Fibroblast of pulmonary artery (primary cell): ENCODE measurements around the gene SPACA6.

Source experiments
- DNase-seq: peaks from one replicate; pipeline ENCODE4 v3.0.0-alpha.2; 2010; ENCODE audit warnings: low read depth
- H3K4me3 ChIP-seq: replicated peaks from 2 replicates; pipeline ENCODE4 v1.5.1; 2011; ENCODE audit warnings: low read depth, mild to moderate bottlenecking, control low read depth, low read length, moderate library complexity
- CTCF ChIP-seq: IDR thresholded peaks from 2 replicates; pipeline ENCODE4 v1.5.1; 2011; ENCODE audit warnings: mild to moderate bottlenecking, control low read depth, low read length, inconsistent platforms; ENCODE audit errors: missing control alignments

SPACA6 gene

DNA sequence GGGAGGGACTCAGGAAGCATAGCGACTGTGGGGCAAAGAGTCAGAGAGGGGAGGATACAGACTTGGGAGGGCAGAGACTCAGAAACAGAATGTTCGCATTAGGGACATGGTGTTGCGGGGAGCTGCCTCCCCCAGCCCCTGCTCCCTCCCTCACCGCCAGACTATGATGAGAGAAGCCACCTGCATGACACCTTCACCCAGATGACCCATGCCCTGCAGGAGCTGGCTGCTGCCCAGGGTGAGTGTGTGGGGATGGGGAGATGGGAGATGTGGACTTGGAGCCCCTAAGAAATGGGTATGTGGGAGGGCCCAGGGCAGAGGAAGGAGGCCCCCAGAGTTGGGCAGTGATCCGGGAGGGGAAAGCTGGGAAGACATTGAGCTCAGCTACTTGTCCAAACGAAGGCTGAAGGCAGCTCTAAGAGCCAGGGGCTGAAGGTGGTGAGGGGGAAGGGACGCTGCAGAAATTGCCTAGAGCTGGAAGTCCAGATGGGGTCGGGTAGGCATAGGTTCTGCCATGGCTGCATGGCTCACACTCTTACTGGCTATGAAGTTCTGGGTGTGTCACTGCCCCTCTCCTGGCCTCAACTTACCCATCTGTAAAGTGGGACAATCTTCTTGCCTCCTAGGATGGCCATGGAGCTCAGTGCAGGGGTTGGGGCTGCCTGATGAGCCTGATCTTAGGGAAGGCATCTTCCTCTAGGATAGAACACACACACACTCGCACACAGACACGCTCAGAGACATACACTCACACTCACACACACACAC is 1.4 kb downstream of the SPACA6 start:
- no peak for DNase-seq
- no peak for TF ChIP-seq CTCF
- no peak overlapping the region for H3K4me3 ChIP-seq

GRCh38 chr19:51695088-51695487 is 2.0 kb downstream of the SPACA6 start:
- no peak for DNase-seq
- H3K4me3 ChIP-seq = no peak overlapping the region
- TF ChIP-seq CTCF = no peak

GRCh38 chr19:51695702-51696315 is 2.7 kb downstream of the SPACA6 start:
- H3K4me3 ChIP-seq = no peak overlapping the region
- no peak for TF ChIP-seq CTCF
- DNase-seq = no peak

DNA sequence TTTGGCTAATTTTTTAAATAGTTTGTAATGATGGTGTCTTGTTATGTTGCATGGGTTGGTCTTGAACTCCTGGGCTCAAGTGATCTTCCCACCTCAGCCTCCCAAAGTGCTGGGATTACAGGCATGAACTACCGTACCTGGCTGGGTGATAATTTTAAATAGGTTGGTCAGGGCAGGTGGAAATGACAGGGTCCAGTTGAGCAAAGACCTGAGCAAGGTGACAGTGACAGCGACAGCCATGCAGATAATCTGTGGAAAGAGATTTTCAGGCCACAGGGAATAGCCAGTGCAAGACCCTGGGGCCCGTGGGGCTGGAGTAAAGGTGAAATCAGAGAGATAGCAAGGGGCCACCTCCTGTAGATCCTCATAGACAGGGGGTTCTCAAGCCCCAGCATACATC is 3.5 kb downstream of the SPACA6 start:
- no peak overlapping the region for H3K4me3 ChIP-seq
- DNase-seq = no peak
- TF ChIP-seq CTCF = no peak

- no peak for DNase-seq
- no peak overlapping the region for H3K4me3 ChIP-seq
- TF ChIP-seq CTCF = no peak
These were observed 4.1 kb downstream of the SPACA6 start for GRCh38 chr19:51697169-51697776.

DNA sequence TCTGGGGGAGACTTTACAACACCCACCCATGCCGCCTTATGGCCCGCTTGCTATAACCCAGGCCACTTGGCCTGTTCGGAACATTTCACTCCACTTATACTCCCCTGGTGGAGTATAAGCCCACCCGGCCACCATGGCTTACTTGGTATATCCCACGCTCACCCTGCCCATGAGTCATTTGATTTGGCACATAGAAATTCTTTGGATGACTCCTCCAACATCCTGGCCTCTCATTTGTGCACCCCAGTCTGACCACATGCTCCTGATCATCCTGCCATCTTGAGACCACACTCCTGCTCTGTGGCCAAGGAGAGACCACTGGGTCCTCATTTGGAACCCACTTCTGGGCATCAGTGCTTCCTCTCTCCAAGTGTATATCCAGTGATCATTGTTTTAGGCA is 5.2 kb downstream of the SPACA6 start:
- peak; percentile 49 for DNase-seq
- H3K4me3 ChIP-seq = no peak overlapping the region
- no peak for TF ChIP-seq CTCF

GRCh38 chr19:51699170-51699569 is 6.0 kb downstream of the SPACA6 start:
- no peak overlapping the region for H3K4me3 ChIP-seq
- no peak for DNase-seq
- no peak for TF ChIP-seq CTCF
